Measurements from ENCODE around the gene SLC25A44. TPM values are rescaled to one million over a fixed set of nuclear protein-coding genes. Genes with fewer than 3 reads are reported as not detected.

The SLC25A44 gene
- total RNA-seq, 4 donors from 2014 or later, result 19.1 to 89.8 (median 36.3) TPM

DNA sequence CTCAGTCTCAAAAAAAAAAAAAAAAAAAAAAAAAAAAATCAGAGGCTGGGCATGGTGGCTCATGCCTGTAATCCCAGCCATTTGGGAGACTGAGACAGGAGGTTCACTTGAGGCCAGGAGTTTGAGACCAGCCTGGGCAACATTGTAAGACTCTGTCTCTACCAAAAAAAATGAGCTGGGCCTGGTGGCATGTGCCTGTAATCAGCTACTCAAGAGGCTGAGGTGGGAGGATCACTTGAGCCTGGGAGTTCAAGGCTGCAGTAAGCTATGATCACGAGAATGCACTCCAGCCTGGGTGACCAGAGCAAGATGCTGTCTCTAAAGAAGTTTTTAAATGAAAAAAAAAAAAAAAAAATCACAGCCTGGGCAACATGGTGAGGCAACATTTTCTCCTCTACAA lies 30.2 kb upstream of the SLC25A44 start:
- DNase-seq (ENCODE audit: low spot score) (no peak), ATAC-seq (ENCODE audit: low FRiP score) (no peak)
- TF ChIP-seq, protein P1, sequence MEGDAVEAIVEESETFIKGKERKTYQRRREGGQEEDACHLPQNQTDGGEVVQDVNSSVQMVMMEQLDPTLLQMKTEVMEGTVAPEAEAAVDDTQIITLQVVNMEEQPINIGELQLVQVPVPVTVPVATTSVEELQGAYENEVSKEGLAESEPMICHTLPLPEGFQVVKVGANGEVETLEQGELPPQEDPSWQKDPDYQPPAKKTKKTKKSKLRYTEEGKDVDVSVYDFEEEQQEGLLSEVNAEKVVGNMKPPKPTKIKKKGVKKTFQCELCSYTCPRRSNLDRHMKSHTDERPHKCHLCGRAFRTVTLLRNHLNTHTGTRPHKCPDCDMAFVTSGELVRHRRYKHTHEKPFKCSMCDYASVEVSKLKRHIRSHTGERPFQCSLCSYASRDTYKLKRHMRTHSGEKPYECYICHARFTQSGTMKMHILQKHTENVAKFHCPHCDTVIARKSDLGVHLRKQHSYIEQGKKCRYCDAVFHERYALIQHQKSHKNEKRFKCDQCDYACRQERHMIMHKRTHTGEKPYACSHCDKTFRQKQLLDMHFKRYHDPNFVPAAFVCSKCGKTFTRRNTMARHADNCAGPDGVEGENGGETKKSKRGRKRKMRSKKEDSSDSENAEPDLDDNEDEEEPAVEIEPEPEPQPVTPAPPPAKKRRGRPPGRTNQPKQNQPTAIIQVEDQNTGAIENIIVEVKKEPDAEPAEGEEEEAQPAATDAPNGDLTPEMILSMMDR (IDR thresholded peaks at IDR 0.05), result no peak

DNA sequence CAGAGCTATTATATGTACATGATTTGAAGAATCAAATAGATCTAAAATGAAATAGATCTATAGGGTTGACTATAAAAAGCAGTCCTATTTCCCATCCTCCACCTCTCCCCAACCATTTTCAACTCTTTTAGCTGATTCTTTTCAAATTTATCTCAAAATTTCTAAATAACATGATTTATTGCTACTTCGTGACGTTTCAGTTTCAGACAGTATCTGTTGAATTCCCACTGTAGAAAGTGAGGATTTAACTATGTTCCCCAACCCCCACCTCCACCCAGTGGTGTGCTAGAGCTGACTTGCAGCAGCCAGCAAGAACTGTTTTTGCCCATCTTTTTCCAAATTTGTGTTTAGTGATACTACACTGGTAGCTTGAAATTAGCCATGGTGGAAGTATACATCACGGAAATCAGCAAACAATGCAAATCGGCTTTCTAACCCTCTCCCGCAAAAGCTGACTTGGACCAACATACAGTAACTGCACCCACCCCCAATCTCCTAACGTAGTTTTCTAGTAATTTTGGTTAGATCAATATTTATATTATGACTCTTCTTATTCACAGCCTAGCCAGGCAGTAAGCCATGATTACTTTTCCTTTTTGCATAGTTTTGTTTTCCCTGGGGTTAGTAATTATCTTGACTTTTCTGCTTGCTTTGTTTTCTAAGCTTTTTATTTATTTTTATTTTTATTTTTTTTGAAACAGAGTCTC lies 29.6 kb upstream of the SLC25A44 start:
- ATAC-seq (ENCODE audit: low FRiP score) (no peak), DNase-seq (ENCODE audit: low spot score) (no peak)
- TF ChIP-seq, protein P1 (IDR thresholded peaks at IDR 0.05), result no peak

DNA sequence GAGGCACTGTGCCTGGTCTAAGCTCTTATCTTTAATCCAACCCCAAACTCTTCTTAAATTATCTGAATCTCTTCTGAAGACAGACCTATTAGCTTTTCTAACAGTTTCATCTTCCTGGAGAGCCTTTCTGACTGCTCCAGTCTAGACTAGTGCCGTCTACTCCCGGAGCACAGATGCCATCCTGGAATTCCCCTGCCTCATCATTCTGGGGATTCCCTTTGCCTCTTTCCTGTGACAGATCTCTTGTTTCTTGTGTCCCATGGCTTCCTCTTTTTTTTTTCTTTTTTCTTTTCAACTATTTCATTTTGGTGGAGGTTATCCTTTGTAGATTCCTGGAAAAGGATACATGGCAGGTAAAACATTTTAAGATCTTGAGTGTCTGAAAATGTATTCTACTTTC lies 28.8 kb upstream of the SLC25A44 start:
- ATAC-seq (ENCODE audit: low FRiP score) (no peak), DNase-seq (ENCODE audit: low spot score) (no peak)
- TF ChIP-seq, protein P1 (IDR thresholded peaks at IDR 0.05), result no peak

DNA sequence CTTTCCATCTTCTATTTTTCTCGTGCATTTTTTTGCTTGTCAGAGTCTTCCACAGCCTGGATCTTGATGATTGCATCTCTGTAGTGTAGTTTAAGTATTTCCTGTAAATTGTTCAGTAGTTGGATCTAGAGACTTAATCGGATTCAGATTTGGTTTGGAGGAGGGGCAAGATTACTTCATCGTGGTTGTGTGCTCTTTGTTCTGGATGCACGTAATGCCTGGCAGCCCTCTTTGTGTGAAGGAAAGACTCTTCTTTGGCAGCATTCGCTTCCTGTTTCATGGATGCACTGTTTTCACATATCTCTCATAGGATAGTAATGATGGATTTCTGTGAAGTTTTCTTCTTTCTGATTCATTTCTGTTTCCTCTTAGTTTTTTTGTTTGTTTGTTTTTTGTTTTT lies 26.4 kb upstream of the SLC25A44 start:
- TF ChIP-seq, protein P1 (IDR thresholded peaks at IDR 0.05), result no peak
- DNase-seq (ENCODE audit: low spot score) (no peak), ATAC-seq (ENCODE audit: low FRiP score) (no peak)

DNA sequence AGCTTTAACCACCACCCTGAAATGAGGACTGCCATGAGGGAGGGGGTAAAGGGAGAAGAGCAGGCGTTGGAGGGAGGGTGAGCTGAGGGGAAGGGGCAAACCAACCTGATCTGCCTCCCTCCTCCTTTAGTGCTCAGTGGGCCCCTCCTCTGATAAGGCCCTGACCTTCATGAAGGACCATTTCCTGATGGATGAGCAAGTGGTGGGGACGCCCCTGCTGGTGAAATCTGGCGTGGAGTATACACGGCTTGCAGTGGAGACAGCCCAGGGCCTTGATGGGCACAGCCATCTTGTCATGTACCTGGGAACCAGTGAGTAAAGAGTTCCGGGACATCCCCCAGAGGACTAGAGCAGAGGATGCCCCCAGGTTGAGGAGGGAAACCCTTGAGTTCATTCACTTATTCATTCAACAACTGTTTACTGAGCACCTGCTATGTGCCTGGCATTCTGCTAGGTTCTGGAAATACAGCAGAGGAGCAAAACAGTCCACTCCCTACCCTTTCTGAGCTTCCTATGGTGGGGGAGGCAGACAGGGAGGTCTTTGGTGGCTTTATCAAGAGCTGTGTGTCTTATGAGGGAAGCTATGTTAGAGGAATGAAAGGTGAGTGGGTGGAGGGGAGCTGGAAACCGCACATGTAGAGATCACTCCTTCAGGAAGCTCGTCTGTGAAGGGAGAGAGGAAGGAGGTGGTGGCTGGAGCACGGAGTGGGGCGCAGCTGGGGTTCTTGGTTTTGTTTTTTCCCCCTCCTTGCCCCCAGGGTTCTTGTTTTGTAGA lies 21.0 kb upstream of the SLC25A44 start:
- no peak for ATAC-seq (ENCODE audit: low FRiP score)
- no peak for DNase-seq (ENCODE audit: low spot score)
- TF ChIP-seq, protein P1 (IDR thresholded peaks at IDR 0.05), result no peak

DNA sequence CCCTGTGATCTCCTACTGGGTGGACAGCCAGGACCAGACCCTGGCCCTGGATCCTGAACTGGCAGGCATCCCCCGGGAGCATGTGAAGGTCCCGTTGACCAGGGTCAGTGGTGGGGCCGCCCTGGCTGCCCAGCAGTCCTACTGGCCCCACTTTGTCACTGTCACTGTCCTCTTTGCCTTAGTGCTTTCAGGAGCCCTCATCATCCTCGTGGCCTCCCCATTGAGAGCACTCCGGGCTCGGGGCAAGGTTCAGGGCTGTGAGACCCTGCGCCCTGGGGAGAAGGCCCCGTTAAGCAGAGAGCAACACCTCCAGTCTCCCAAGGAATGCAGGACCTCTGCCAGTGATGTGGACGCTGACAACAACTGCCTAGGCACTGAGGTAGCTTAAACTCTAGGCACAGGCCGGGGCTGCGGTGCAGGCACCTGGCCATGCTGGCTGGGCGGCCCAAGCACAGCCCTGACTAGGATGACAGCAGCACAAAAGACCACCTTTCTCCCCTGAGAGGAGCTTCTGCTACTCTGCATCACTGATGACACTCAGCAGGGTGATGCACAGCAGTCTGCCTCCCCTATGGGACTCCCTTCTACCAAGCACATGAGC lies 17.2 kb upstream of the SLC25A44 start:
- ATAC-seq (ENCODE audit: low FRiP score) (peak; percentile 16), DNase-seq (ENCODE audit: low spot score) (no peak)
- TF ChIP-seq, protein P1 (IDR thresholded peaks at IDR 0.05), result no peak
